HepG2 (cell line): ENCODE results near the gene GPD1. TPM values are rescaled to one million over a fixed set of nuclear protein-coding genes. Genes with fewer than 3 reads are reported as not detected.

Experiments used
- polyA plus RNA-seq, 8 experiments: library from polyadenylated mRNA; depleted of rRNA in 3 of 8; stranded (reverse) in 7 of 8; unstranded in 1 of 8; fragments of >200 nt; fragmentation: Illumina TruSeq in 4 of 8; extraction: Trizol in 4 of 8; gene quantifications; 2 replicates each; pipeline versions ENCODE4 v1.2.1 to v1.2.3, GENCODE V29; 2011 to 2016; ENCODE audit warnings: low read depth in 4 of 8, missing spikeins in 1 of 8, mixed read lengths in 1 of 8; ENCODE audit not compliant: insufficient read depth in 1 of 8
- total RNA-seq, 5 experiments: library from RNA; depleted of rRNA; stranded (reverse); fragments of >200 nt; fragmentation: Illumina TruSeq; extraction: Trizol; gene quantifications; 2 replicates each; pipeline ENCODE4 v1.2.3, GENCODE V29; 2016; ENCODE audit warnings: low read depth in 1 of 5

GPD1 gene
- total and polyA plus RNA-seq, 2 of the 13 experiments (the other 11 are each of a cell fraction or from before 2014, with no cell fraction given), result 3.7 to 30.6 TPM

Other genes starting within 250 kb of the GPD1 start
- not detected in 2 replicates for gene FAIM2, start 200.1 kb upstream of the GPD1 start, total RNA-seq (2016; rRNA removed; fragmentation: Illumina TruSeq; extraction: Trizol)
- gene FAIM2, start 200.1 kb upstream of the GPD1 start, polyA plus RNA-seq (2011; rRNA removed), result not detected in 2 replicates
- gene AQP2, start 153.3 kb upstream of the GPD1 start, total RNA-seq (2016; rRNA removed; fragmentation: Illumina TruSeq; extraction: Trizol), result not detected in 2 replicates
- not detected in 2 replicates for gene AQP2, start 153.3 kb upstream of the GPD1 start, polyA plus RNA-seq (2011; rRNA removed)
- not detected in 2 replicates for gene AQP5, start 142.1 kb upstream of the GPD1 start, total RNA-seq (2016; rRNA removed; fragmentation: Illumina TruSeq; extraction: Trizol)
- gene AQP5, start 142.1 kb upstream of the GPD1 start, polyA plus RNA-seq (2011; rRNA removed), result not detected in 2 replicates
- gene AQP6, start 131.1 kb upstream of the GPD1 start, total RNA-seq (2016; rRNA removed; fragmentation: Illumina TruSeq; extraction: Trizol), result 0.51 and 1.3 TPM in 2 replicates
- gene AQP6, start 131.1 kb upstream of the GPD1 start, polyA plus RNA-seq (2011; rRNA removed), result 0.32 and 0.38 TPM in 2 replicates
- 57.9 and 95.5 TPM in 2 replicates for gene RACGAP1, start 78.5 kb upstream of the GPD1 start, total RNA-seq (2016; rRNA removed; fragmentation: Illumina TruSeq; extraction: Trizol)
- 14.0 and 16.7 TPM in 2 replicates for gene RACGAP1, start 78.5 kb upstream of the GPD1 start, polyA plus RNA-seq (2011; rRNA removed)
- 0.24 and 0.44 TPM in 2 replicates for gene ASIC1, start 46.4 kb upstream of the GPD1 start, total RNA-seq (2016; rRNA removed; fragmentation: Illumina TruSeq; extraction: Trizol)
- 1.3 and 1.5 TPM in 2 replicates for gene ASIC1, start 46.4 kb upstream of the GPD1 start, polyA plus RNA-seq (2011; rRNA removed)
- 54.6 and 64.9 TPM in 2 replicates for gene SMARCD1, start 18.7 kb upstream of the GPD1 start, total RNA-seq (2016; rRNA removed; fragmentation: Illumina TruSeq; extraction: Trizol)
- gene SMARCD1, start 18.7 kb upstream of the GPD1 start, polyA plus RNA-seq (2011; rRNA removed), result 51.7 and 55.5 TPM in 2 replicates
- gene COX14, start 8.2 kb downstream of the GPD1 start, total RNA-seq (2016; rRNA removed; fragmentation: Illumina TruSeq; extraction: Trizol), result 71.6 and 82.0 TPM in 2 replicates
- 53.0 and 55.0 TPM in 2 replicates for gene COX14, start 8.2 kb downstream of the GPD1 start, polyA plus RNA-seq (2011; rRNA removed)
- gene CERS5, start 63.4 kb downstream of the GPD1 start, total RNA-seq (2016; rRNA removed; fragmentation: Illumina TruSeq; extraction: Trizol), result 15.3 and 22.3 TPM in 2 replicates
- gene CERS5, start 63.4 kb downstream of the GPD1 start, polyA plus RNA-seq (2011; rRNA removed), result 37.5 and 48.8 TPM in 2 replicates
- gene LIMA1, start 179.5 kb downstream of the GPD1 start, total RNA-seq (2016; rRNA removed; fragmentation: Illumina TruSeq; extraction: Trizol), result 13.0 and 19.3 TPM in 2 replicates
- 13.9 and 19.8 TPM in 2 replicates for gene LIMA1, start 179.5 kb downstream of the GPD1 start, polyA plus RNA-seq (2011; rRNA removed)